HepG2 (cell line): ENCODE measurements around the gene ZNF429. TPM values are rescaled to one million over a fixed set of nuclear protein-coding genes. Genes with fewer than 3 reads are reported as not detected.

Experiments used
- ARNT ChIP-seq: fragments of 450-650 bp; IDR thresholded peaks from 2 replicates; pipeline ENCODE4 v1.6.1; 2017
- DNMT3B ChIP-seq: conservative IDR thresholded peaks from 2 replicates; pipeline ENCODE4 v1.6.1; 2016; ENCODE audit warnings: missing biosample characterization, control low read depth
- ELF3 ChIP-seq: IDR thresholded peaks from 2 replicates; pipeline ENCODE4 v1.6.1; 2016; ENCODE audit warnings: missing genetic modification reagents, missing compliant biosample characterization
- GATAD2A ChIP-seq: IDR thresholded peaks from 2 replicates; pipeline ENCODE4 v1.6.1; 2016
- HES4 ChIP-seq: sonication (generic); formaldehyde crosslinking; IDR thresholded peaks from 2 replicates; pipeline ENCODE4 v1.9.0; 2021; ENCODE audit warnings: mild to moderate bottlenecking, missing genetic modification reagents, borderline replicate concordance
- KDM1A ChIP-seq: IDR thresholded peaks from 2 replicates; pipeline ENCODE4 v1.6.1; 2016; ENCODE audit warnings: missing compliant biosample characterization
- MAFK ChIP-seq, 2 experiments: IDR thresholded peaks in 1 of 2; conservative IDR thresholded peaks in 1 of 2; 2 replicates each; pipeline ENCODE4 v1.6.1; 2011; ENCODE audit warnings: improper control_type of control experiment in 2 of 2, low read length in 2 of 2
- NFE2L1 ChIP-seq: sonication (generic); formaldehyde crosslinking; IDR thresholded peaks from 2 replicates; pipeline ENCODE4 v1.4.0; 2020; ENCODE audit warnings: missing genetic modification reagents, mild to moderate bottlenecking, borderline replicate concordance
- NKX3-1 ChIP-seq: sonication (generic); formaldehyde crosslinking; IDR thresholded peaks from 2 replicates; pipeline ENCODE4 v1.5.0; 2020; ENCODE audit warnings: missing genetic modification reagents
- NRL ChIP-seq: sonication (generic); formaldehyde crosslinking; IDR thresholded peaks from 2 replicates; pipeline ENCODE4 v1.5.0; 2020; ENCODE audit warnings: missing genetic modification reagents, mild to moderate bottlenecking, moderate library complexity, borderline replicate concordance
- RFX1 ChIP-seq: fragments of 450-650 bp; IDR thresholded peaks from 2 replicates; pipeline ENCODE4 v1.6.1; 2017
- TBX2 ChIP-seq: sonication (generic); formaldehyde crosslinking; IDR thresholded peaks from 2 replicates; pipeline ENCODE4 v1.5.0; 2020; ENCODE audit warnings: missing genetic modification reagents, mild to moderate bottlenecking, borderline replicate concordance
- TCF7L2 ChIP-seq: IDR thresholded peaks from 2 replicates; pipeline ENCODE4 v1.6.1; 2011; ENCODE audit warnings: mild to moderate bottlenecking, low read depth, low read length, moderate library complexity
- ZBTB7B ChIP-seq: sonication (generic); formaldehyde crosslinking; IDR thresholded peaks from 2 replicates; pipeline ENCODE4 v1.4.0; 2020; ENCODE audit warnings: missing genetic modification reagents
- ZC3H4 ChIP-seq: sonication (generic); formaldehyde crosslinking; IDR thresholded peaks from 2 replicates; pipeline ENCODE4 v1.4.0; 2020; ENCODE audit warnings: missing genetic modification reagents, borderline replicate concordance
- ZMYM3 ChIP-seq: sonication (generic); formaldehyde crosslinking; IDR thresholded peaks from 2 replicates; pipeline ENCODE4 v1.5.1; 2020; ENCODE audit warnings: mild to moderate bottlenecking, missing genetic modification reagents
- ZNF101 ChIP-seq: sonication (generic); formaldehyde crosslinking; IDR thresholded peaks from 2 replicates; pipeline ENCODE4 v1.4.0; 2020; ENCODE audit warnings: mild to moderate bottlenecking, low read depth, missing genetic modification reagents, borderline replicate concordance
- ZNF24 ChIP-seq: fragments of 450-650 bp; IDR thresholded peaks from 2 replicates; pipeline ENCODE4 v1.6.1; 2017; ENCODE audit warnings: antibody characterized with exemption, mild to moderate bottlenecking
- ZNF260 ChIP-seq: sonication (generic); formaldehyde crosslinking; IDR thresholded peaks from 2 replicates; pipeline ENCODE4 v1.4.0; 2020; ENCODE audit warnings: missing genetic modification reagents, low read depth, mild to moderate bottlenecking, borderline replicate concordance
- ZNF317 ChIP-seq: sonication (generic); formaldehyde crosslinking; IDR thresholded peaks from 2 replicates; pipeline ENCODE4 v1.5.0; 2020; ENCODE audit warnings: mild to moderate bottlenecking, missing genetic modification reagents
- ZNF333 ChIP-seq: sonication (generic); formaldehyde crosslinking; IDR thresholded peaks from 2 replicates; pipeline ENCODE4 v1.4.0; 2020; ENCODE audit warnings: mild to moderate bottlenecking, missing genetic modification reagents, borderline replicate concordance
- ZNF382 ChIP-seq: sonication (generic); formaldehyde crosslinking; IDR thresholded peaks from 2 replicates; pipeline ENCODE4 v1.5.0; 2020; ENCODE audit warnings: missing genetic modification reagents, mild to moderate bottlenecking, borderline replicate concordance
- ZNF441 ChIP-seq: sonication (generic); formaldehyde crosslinking; IDR thresholded peaks from 2 replicates; pipeline ENCODE4 v1.7.0; 2021; ENCODE audit warnings: missing genetic modification reagents, borderline replicate concordance
- ZNF615 ChIP-seq: sonication (generic); formaldehyde crosslinking; IDR thresholded peaks from 2 replicates; pipeline ENCODE4 v1.5.0; 2020; ENCODE audit warnings: mild to moderate bottlenecking, missing genetic modification reagents, borderline replicate concordance
- ZNF768 ChIP-seq: sonication (generic); formaldehyde crosslinking; IDR thresholded peaks from 2 replicates; pipeline ENCODE4 v1.4.0; 2020; ENCODE audit warnings: missing genetic modification reagents
- ZNF780A ChIP-seq: sonication (generic); formaldehyde crosslinking; IDR thresholded peaks from 2 replicates; pipeline ENCODE4 v1.8.0; 2022; ENCODE audit warnings: mild to moderate bottlenecking, missing genetic modification reagents, moderate library complexity
- ZNF841 ChIP-seq: sonication (generic); formaldehyde crosslinking; IDR thresholded peaks from 2 replicates; pipeline ENCODE4 v1.8.1; 2023; ENCODE audit warnings: missing genetic modification reagents, borderline replicate concordance
- polyA plus RNA-seq, 8 experiments: library from polyadenylated mRNA; depleted of rRNA in 3 of 8; stranded (reverse) in 7 of 8; unstranded in 1 of 8; fragments of >200 nt; fragmentation: Illumina TruSeq in 4 of 8; extraction: Trizol in 4 of 8; gene quantifications; 2 replicates each; pipeline versions ENCODE4 v1.2.1 to v1.2.3, GENCODE V29; 2011 to 2016; ENCODE audit warnings: low read depth in 4 of 8, missing spikeins in 1 of 8, mixed read lengths in 1 of 8; ENCODE audit not compliant: insufficient read depth in 1 of 8
- total RNA-seq, 5 experiments: library from RNA; depleted of rRNA; stranded (reverse); fragments of >200 nt; fragmentation: Illumina TruSeq; extraction: Trizol; gene quantifications; 2 replicates each; pipeline ENCODE4 v1.2.3, GENCODE V29; 2016; ENCODE audit warnings: low read depth in 1 of 5
- TF ChIP-seq, protein P1 (sequence below): sonication (generic); formaldehyde crosslinking; IDR thresholded peaks from 2 replicates; pipeline ENCODE4 v1.4.0; 2020; ENCODE audit warnings: low read depth, mild to moderate bottlenecking, missing genetic modification reagents
- TF ChIP-seq, protein P2 (sequence below): sonication (generic); formaldehyde crosslinking; IDR thresholded peaks from 2 replicates; pipeline ENCODE4 v1.5.1; 2020; ENCODE audit warnings: missing genetic modification reagents, mild to moderate bottlenecking, borderline replicate concordance

ZNF429 gene
- total and polyA plus RNA-seq, 2 of the 13 experiments (the other 11 are each of a cell fraction or from before 2014, with no cell fraction given): 3.3 to 3.4 TPM

DNA sequence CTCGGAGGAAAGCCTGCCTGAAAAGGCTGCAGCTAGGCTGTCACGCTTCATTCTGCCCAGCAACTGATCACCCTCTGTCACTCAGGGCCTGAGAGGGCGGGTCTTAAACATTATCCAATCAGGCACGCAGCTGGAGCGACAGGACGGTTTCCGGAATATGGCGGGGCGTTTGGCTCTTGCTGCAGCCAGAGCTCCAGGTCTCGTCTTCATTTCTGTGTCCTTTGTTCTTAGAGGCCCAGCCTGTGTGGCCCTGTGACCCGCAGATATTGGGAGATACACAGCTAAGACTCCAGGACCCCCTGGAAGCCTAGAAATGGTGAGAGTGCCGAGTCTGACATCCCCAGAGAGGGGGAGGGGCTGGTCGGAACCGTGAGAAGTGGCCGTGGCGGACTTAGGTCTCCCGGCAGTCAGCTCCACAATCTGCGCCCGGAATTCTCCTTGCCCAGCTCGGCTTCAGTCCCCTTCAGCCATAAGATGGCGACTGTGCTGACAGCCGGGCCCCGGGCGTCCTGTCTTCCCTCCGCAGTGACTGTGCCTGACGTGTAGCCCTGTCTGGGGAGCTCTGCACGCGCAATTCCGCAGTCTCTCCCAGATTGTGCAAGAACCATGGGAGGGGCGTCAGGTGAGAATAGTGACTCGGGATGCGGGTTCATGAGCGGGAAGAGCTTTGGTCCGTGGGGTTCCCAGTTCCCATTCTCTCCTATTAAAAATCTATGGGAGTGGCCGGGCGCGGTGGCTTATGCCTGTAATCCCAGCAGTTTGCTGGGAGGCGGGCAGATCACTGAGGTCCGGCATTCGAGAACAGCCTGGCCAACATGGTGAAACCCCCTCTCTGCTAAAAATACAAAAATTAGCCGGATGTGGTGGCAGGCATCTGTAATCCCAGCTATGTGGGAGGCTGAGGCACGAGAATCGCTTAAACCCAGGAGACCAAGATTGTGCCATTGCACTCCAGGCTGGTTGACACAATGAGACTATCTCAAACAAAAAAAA is at the start of gene ZNF429 (continued):
- TF ChIP-seq ZMYM3 (CRISPR knock-in tag) (no peak), KDM1A (CRISPR knock-in tag) (no peak), ARNT (no peak), ZNF260 (CRISPR knock-in tag) (no peak), NRL (CRISPR knock-in tag) (peak; percentile 50; the same call in 1 of the 2 replicates), ZNF615 (CRISPR knock-in tag) (no peak), GATAD2A (0 out of 2 replicates have a peak, but pooled peaks have one; percentile 11), HES4 (no peak), NKX3-1 (CRISPR knock-in tag) (no peak), DNMT3B (no peak), ZNF382 (CRISPR knock-in tag) (no peak), ZNF333 (no peak), TCF7L2 (no peak), ZNF441 (CRISPR knock-in tag) (no peak), ZNF768 (CRISPR knock-in tag) (0 out of 2 replicates have a peak, but pooled peaks have one; percentile 24), ZNF24 (no peak), TBX2 (CRISPR knock-in tag) (no peak; the same call in 1 of the 2 replicates), ZNF317 (CRISPR knock-in tag) (0 out of 2 replicates have a peak, but pooled peaks have one; percentile 26), MAFK (conservative IDR thresholded peaks at IDR 0.05 in 1 of 2, IDR thresholded peaks at IDR 0.05 in 1 of 2; ENCODE audit: low read length in 2 of 2) (no peak), ELF3 (CRISPR knock-in tag) (no peak), ZNF841 (no peak), ZNF780A (CRISPR knock-in tag) (no peak), ZNF101 (CRISPR knock-in tag) (no peak), RFX1 (no peak), ZBTB7B (CRISPR knock-in tag) (no peak), ZC3H4 (no peak), NFE2L1 (no peak)
- TF ChIP-seq, protein P1, sequence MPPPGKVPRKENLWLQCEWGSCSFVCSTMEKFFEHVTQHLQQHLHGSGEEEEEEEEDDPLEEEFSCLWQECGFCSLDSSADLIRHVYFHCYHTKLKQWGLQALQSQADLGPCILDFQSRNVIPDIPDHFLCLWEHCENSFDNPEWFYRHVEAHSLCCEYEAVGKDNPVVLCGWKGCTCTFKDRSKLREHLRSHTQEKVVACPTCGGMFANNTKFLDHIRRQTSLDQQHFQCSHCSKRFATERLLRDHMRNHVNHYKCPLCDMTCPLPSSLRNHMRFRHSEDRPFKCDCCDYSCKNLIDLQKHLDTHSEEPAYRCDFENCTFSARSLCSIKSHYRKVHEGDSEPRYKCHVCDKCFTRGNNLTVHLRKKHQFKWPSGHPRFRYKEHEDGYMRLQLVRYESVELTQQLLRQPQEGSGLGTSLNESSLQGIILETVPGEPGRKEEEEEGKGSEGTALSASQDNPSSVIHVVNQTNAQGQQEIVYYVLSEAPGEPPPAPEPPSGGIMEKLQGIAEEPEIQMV (CRISPR knock-in tag): no peak
- TF ChIP-seq, protein P2, sequence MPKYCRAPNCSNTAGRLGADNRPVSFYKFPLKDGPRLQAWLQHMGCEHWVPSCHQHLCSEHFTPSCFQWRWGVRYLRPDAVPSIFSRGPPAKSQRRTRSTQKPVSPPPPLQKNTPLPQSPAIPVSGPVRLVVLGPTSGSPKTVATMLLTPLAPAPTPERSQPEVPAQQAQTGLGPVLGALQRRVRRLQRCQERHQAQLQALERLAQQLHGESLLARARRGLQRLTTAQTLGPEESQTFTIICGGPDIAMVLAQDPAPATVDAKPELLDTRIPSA (CRISPR knock-in tag): no peak
